ENCODE results near the gene TRIP13. TPM values are rescaled to one million over a fixed set of nuclear protein-coding genes. Genes with fewer than 3 reads are reported as not detected.
A peak's percentile ranks its signal among the peaks of the same experiment; 100 is the strongest.

TRIP13 gene
- total RNA-seq, 3 donors from 2014 or later = 0.96 to 2.3 (median 1.5) TPM

GRCh38 chr5:956941-957747 is 64.5 kb downstream of the TRIP13 start:
- H3K36me3 ChIP-seq = no peaks in the 10 kb centered on the region
- H3K27me3 ChIP-seq = peaks cover 0 to 7% of the 10 kb centered on the region in 2 donors
- H3K27ac ChIP-seq = peak overlapping the region; percentile 83
- no peaks in the 10 kb centered on the region for H3K9me3 ChIP-seq
- intact Hi-C loops (cut with DNase I; ENCODE audit: low total_unique reads) = no loop called here
- DNase-seq (ENCODE audit: low spot score in 2 of 2) = peak in 1 of 2 donors; percentile 58
- TF ChIP-seq CTCF (IDR thresholded peaks at IDR 0.05) (no peak), POLR2AphosphoS5 (IDR thresholded peaks at IDR 0.05) (peak in 1 of 3 donors; percentile 67)
- H3K4me1 ChIP-seq = peaks cover 9 to 11% of the 10 kb centered on the region in 2 donors
- H3K4me3 ChIP-seq = peak overlapping the region in 1 of 3 donors; percentile 26

- peaks cover 9 to 11% of the 10 kb centered on the region in 2 donors for H3K4me1 ChIP-seq
- peak overlapping the region; percentile 83 for H3K27ac ChIP-seq
- DNase-seq (ENCODE audit: low spot score in 2 of 2) = peak in 1 of 2 donors; percentile 40
- peak overlapping the region in 1 of 3 donors; percentile 49 for H3K4me3 ChIP-seq
- no peaks in the 10 kb centered on the region for H3K36me3 ChIP-seq
- TF ChIP-seq POLR2AphosphoS5 (IDR thresholded peaks at IDR 0.05) = no peak
- TF ChIP-seq CTCF (IDR thresholded peaks at IDR 0.05) = no peak
- no peak for TF ChIP-seq POLR2A (IDR thresholded peaks at IDR 0.05)
- peaks cover 0 to 10% of the 10 kb centered on the region in 2 donors for H3K27me3 ChIP-seq
- no peaks in the 10 kb centered on the region for H3K9me3 ChIP-seq
- intact Hi-C loops (cut with DNase I; ENCODE audit: low total_unique reads) = no loop called here
These were observed 65.2 kb downstream of the TRIP13 start for GRCh38 chr5:957748-958485.

GRCh38 chr5:958701-959571 is 66.3 kb downstream of the TRIP13 start:
- TF ChIP-seq POLR2A (IDR thresholded peaks at IDR 0.05) (no peak), POLR2AphosphoS5 (IDR thresholded peaks at IDR 0.05) (peak in 2 of 3 donors; percentile 33 to 38)
- Histone ChIP-seq H3K4me1 (peaks cover 9 to 11% of the 10 kb centered on the region in 2 donors), H3K27me3 (peaks cover 0 to 10% of the 10 kb centered on the region in 2 donors), H3K4me3 (peak overlapping the region in 1 of 3 donors; percentile 49), H3K9me3 (no peaks in the 10 kb centered on the region), H3K27ac (peak overlapping the region; percentile 83), H3K36me3 (no peaks in the 10 kb centered on the region)
- peak in 1 of 2 donors; percentile 85 for DNase-seq (ENCODE audit: low spot score in 2 of 2)
- intact Hi-C loops (cut with DNase I; ENCODE audit: low total_unique reads) = no loop called here

GRCh38 chr5:959581-960531 is 67.2 kb downstream of the TRIP13 start:
- DNase-seq (ENCODE audit: low spot score in 2 of 2) = no peak
- intact Hi-C loops (cut with DNase I; ENCODE audit: low total_unique reads) = no loop called here
- H3K36me3 ChIP-seq = no peaks in the 10 kb centered on the region
- H3K9me3 ChIP-seq = no peaks in the 10 kb centered on the region
- H3K4me1 ChIP-seq = peaks cover 9 to 11% of the 10 kb centered on the region in 2 donors
- no peak overlapping the region for H3K4me3 ChIP-seq
- no peak for TF ChIP-seq POLR2A (IDR thresholded peaks at IDR 0.05)
- TF ChIP-seq POLR2AphosphoS5 (IDR thresholded peaks at IDR 0.05) = no peak
- TF ChIP-seq CTCF (IDR thresholded peaks at IDR 0.05) = no peak
- H3K27me3 ChIP-seq = peaks cover 0 to 10% of the 10 kb centered on the region in 2 donors
- H3K27ac ChIP-seq = no peak overlapping the region
